GM12801 (cell line): ENCODE results near the gene CLIP4.

ENCODE experiments used
- TF ChIP-seq, protein P1 (sequence below): IDR thresholded peaks from one replicate; pipeline ENCODE4 v1.5.1; 2011; ENCODE audit warnings: control low read depth; ENCODE audit not compliant: insufficient read length; ENCODE audit errors: extremely low read depth

The CLIP4 gene

DNA sequence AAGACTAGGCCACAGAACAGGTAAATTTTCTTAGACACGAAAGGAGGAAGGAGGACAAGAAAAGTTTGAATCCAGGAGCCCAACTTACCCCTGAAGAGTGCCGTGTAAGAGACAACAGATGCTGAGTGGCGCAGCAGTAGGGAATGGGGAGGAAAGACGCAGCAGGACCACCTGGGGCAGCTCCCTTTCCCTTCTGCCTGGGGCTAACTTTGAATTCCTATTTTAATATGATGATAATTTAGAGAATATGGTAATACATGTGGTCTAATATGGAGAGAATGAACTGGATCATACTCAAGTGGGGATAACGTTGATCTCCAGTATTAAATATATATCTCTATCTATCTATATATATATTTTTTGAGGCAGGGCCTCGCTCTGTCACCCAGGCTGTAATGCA is 69.3 kb downstream of the CLIP4 start:
- TF ChIP-seq, protein P1, sequence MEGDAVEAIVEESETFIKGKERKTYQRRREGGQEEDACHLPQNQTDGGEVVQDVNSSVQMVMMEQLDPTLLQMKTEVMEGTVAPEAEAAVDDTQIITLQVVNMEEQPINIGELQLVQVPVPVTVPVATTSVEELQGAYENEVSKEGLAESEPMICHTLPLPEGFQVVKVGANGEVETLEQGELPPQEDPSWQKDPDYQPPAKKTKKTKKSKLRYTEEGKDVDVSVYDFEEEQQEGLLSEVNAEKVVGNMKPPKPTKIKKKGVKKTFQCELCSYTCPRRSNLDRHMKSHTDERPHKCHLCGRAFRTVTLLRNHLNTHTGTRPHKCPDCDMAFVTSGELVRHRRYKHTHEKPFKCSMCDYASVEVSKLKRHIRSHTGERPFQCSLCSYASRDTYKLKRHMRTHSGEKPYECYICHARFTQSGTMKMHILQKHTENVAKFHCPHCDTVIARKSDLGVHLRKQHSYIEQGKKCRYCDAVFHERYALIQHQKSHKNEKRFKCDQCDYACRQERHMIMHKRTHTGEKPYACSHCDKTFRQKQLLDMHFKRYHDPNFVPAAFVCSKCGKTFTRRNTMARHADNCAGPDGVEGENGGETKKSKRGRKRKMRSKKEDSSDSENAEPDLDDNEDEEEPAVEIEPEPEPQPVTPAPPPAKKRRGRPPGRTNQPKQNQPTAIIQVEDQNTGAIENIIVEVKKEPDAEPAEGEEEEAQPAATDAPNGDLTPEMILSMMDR, result no peak

DNA sequence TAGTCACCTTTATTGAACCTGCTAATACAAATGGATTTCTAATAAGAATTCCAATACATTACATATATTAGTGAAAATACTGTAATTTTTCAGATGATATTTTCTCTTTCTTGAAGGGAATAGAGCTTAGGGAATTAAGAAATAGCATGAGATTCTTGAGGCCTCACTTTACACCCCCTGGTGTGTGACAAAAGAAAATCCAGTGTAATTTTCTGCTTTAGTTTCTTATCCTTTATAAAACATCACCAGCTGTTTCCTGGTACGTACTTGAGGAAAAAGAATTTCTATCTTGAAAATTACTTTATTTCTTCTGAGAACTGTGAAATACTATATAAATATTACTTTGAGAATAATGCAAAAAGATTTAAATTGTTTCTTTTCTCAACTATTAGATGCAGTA is 71.6 kb downstream of the CLIP4 start:
- TF ChIP-seq, protein P1, result no peak

DNA sequence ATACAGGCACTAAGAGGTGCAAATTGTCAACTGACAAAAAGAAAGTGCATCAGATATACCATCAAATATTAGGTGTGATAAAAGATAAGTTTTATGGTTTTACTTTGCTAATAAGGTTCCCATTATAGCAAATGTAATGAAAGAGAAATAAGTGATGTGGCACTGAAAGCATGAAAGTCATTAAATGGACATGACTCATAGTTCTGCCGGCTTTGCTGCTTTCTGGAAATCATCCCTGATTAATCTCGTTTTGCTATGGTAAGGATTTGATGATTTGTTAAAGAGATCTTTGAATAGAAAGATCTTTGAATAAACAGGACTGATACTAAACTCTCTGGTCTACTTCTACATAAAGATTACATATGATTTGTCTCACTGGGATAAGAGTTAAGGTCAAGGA is 72.7 kb downstream of the CLIP4 start:
- TF ChIP-seq, protein P1, result no peak

DNA sequence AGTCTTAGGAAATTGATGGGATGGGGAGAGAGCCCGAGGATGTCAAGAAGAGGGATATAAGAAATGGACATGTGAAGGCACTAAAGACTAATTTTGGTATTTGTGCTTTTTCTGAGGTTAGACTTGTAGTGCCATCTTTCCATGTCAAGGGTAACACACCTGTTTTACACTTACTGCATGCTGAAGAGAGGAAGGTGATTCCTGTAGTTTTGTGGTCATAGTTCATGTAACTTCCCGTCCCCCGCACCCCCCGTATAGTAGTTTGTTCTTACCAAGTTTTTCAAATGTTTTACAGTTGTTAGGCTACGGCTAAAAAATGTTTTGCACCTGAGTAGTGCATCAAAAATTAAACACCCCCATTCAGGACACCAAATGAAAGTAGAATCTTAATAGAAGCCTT is 73.8 kb downstream of the CLIP4 start:
- TF ChIP-seq, protein P1, result no peak

DNA sequence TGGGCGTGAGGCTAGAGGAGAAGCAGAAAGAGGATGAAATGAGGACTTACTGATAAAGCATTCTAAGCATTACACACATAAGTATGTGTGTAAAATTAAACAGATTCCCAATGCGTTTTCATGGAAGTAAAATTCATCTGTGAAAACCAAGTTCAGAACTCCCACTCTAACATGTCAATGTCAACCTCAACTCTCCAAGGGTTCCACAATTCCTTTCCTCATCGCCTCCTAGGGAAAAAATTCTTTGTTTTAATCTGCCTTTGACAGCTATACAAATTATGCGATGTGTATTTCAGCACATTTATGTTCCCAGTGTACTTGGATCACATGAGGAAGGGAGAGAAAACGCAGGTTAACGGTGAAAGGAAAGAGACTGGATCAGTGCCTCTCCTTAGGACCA is 76.6 kb downstream of the CLIP4 start:
- TF ChIP-seq, protein P1, result no peak

DNA sequence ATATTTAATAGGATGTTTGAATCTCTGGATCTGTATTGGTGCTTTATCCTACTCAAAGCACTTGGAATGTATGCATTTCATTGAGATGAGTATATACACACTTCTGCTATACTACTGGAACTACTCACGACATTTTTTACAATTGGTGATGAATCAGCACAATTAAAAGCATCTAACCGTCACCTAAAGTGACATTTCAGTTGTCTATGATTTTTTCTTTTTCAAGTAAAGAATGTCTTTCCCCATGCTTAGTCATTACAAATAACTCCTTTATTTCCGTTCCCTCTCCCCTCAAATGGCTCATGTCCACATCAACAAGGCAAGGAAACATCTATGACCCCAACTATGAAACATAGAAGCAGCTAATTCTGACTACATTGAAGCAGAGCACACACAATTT is 77.3 kb downstream of the CLIP4 start:
- TF ChIP-seq, protein P1, result no peak

DNA sequence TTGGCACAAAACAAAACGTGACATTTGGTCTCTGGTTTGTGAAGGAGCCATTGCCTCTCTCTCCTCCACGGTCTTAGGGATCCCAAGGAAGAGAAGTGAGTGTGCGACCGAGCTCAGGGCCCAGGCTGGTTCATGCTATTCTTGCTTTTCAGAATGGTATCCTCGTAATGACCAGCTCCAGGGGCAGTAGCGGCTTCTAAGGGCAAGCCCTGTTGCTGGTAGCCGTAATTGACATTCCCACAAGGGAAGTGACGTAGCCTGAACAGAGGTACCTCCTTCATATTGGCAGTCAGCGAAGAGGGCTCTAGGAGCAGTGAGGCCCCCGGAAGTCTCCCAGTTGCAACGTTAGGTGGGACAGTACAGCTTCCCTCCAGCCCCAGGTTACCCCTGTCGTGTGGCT is 77.9 kb downstream of the CLIP4 start:
- TF ChIP-seq, protein P1, result no peak

DNA sequence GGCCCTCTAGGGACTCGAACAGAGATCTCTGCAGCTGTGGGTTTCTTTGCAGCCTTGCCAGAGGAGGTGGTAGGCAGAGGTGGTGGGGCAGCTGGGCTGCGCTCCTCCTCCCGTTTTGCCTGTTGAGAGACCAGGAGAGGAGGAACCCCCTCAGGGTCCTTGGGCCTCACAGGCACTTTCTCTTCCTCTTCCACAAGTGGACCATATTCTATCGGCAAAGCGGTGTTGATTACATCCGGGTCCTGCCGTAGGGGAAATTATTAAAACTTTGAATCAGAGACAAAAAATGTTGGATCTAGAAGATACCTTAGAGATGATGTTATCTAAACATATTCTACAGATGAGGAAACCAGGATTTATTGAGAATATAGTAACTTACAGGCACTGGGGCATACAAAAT is 78.5 kb downstream of the CLIP4 start:
- TF ChIP-seq, protein P1, result no peak
